A673 (cell line): ENCODE data around the gene TPGS2. TPM values are rescaled to one million over a fixed set of nuclear protein-coding genes. Genes with fewer than 3 reads are reported as not detected.

Source experiments
- BruUV-seq: library from RNA; stranded (reverse); fragments of 400-500 nt; replicated peaks from 2 replicates; lab custom pipeline; 2021; lab: Mats Ljungman, UMichigan
- CTCF ChIA-PET: fragments of 300-600 bp; sonication (Branson Sonifier 250); formaldehyde crosslinking; loops from one replicate; lab custom pipeline; 2022; ENCODE audit warnings: antibody characterized with exemption; lab: Charles Lee
- POLR2A ChIA-PET: fragments of 300-600 bp; sonication (Branson Sonifier 250); formaldehyde crosslinking; loops from one replicate; lab custom pipeline; 2022; ENCODE audit warnings: antibody characterized with exemption; ENCODE audit not compliant: low non-redundant PET; lab: Charles Lee
- DNase-seq: peaks from one replicate; pipeline ENCODE4 v3.0.0-alpha.2; 2015; ENCODE audit warnings: low spot score
- H3K27ac ChIP-seq: fragments of 200-600 bp; sonication (generic); 2 replicates; pipeline ENCODE4 v1.5.1; 2016; ENCODE audit warnings: mixed run types, low read depth, mild to moderate bottlenecking, mixed read lengths, antibody characterized with exemption, low read length; ENCODE audit not compliant: poor library complexity, severe bottlenecking
- H3K27me3 ChIP-seq: fragments of 200-600 bp; sonication (generic); replicated peaks from 2 replicates; pipeline ENCODE4 v1.6.1; 2017; ENCODE audit warnings: mixed run types, low read depth, mild to moderate bottlenecking, mixed read lengths, antibody characterized with exemption, low read length; ENCODE audit not compliant: insufficient read depth, poor library complexity
- H3K36me3 ChIP-seq: fragments of 200-600 bp; sonication (generic); 2 replicates; pipeline ENCODE4 v1.6.1; 2016; ENCODE audit warnings: mixed run types, mild to moderate bottlenecking, mixed read lengths, antibody characterized with exemption, low read length; ENCODE audit not compliant: insufficient read depth, poor library complexity, severe bottlenecking
- H3K4me1 ChIP-seq: fragments of 200-600 bp; sonication (generic); 2 replicates; pipeline ENCODE4 v1.6.1; 2017; ENCODE audit warnings: mixed run types, mild to moderate bottlenecking, mixed read lengths, antibody characterized with exemption, low read length; ENCODE audit not compliant: insufficient read depth, poor library complexity, severe bottlenecking
- H3K4me3 ChIP-seq: fragments of 200-600 bp; sonication (generic); 2 replicates; pipeline ENCODE4 v1.5.1; 2016; ENCODE audit warnings: low read depth, mixed run types, mild to moderate bottlenecking, mixed read lengths, low read length; ENCODE audit not compliant: poor library complexity, severe bottlenecking
- H3K9me3 ChIP-seq: fragments of 200-600 bp; sonication (generic); 2 replicates; pipeline ENCODE4 v1.6.1; 2016; ENCODE audit warnings: mixed run types, low read depth, mild to moderate bottlenecking, mixed read lengths, antibody characterized with exemption, low read length; ENCODE audit not compliant: poor library complexity, severe bottlenecking
- EZH2 ChIP-seq: fragments of 200-600 bp; sonication (generic); IDR thresholded peaks from 2 replicates; pipeline ENCODE4 v1.6.1; 2017; ENCODE audit warnings: borderline replicate concordance, low read depth, mild to moderate bottlenecking, mixed read lengths, antibody characterized with exemption, low read length; ENCODE audit not compliant: poor library complexity, severe bottlenecking
- intact Hi-C: fragments of 100-400 bp; cut with micrococcal nuclease; formaldehyde crosslinking; loops from one replicate; pipeline ENCODE4 v1.10.0; 2022; ENCODE audit not compliant: unreplicated experiment
- total RNA-seq: library from RNA; stranded (reverse); gene quantifications from 2 replicates; pipeline ENCODE4 v1.2.3, GENCODE V29; 2021
- TF ChIP-seq, protein P1 (sequence below): fragments of 300-800, 200-600 bp; sonication (generic); conservative IDR thresholded peaks from 2 replicates; pipeline ENCODE4 v1.5.1; 2017; ENCODE audit warnings: low read depth, mild to moderate bottlenecking, antibody characterized with exemption, low read length, moderate library complexity, mixed read lengths

Gene TPGS2
- total RNA-seq, 1 experiment from 2014 or later = 106 TPM

DNA sequence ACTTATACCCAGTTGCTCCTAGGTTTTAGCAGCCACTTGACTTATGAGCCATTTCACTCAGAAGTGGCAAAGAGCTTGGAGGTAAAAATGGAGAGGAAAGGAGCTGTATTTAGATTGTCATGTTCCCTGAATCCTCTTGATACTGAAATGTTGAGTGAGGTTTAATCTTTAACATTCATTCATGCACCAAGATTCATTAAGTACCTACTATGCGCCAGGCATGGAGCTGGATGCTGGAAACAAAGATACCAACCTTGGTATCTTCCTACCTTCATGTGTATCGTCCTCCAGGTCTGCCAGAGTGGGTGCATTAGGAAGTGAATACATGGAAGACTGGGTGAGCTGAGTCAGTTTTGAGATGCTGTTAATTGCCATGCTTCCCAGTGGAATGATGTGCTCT lies 23.7 kb downstream of the TPGS2 start:
- peaks cover 49% of the 10 kb centered on the region for H3K36me3 ChIP-seq
- no peaks in the 10 kb centered on the region for H3K27me3 ChIP-seq
- POLR2A ChIA-PET = no interaction called here
- H3K4me3 ChIP-seq = no peak overlapping the region
- intact Hi-C loops = no loop called here
- no TSS peak for BruUV-seq
- no peak overlapping the region for H3K27ac ChIP-seq
- CTCF ChIA-PET = no interaction called here
- H3K4me1 ChIP-seq = no peaks in the 10 kb centered on the region
- H3K9me3 ChIP-seq = no peaks in the 10 kb centered on the region
- TF ChIP-seq EZH2 = no peak
- TF ChIP-seq, protein P1, sequence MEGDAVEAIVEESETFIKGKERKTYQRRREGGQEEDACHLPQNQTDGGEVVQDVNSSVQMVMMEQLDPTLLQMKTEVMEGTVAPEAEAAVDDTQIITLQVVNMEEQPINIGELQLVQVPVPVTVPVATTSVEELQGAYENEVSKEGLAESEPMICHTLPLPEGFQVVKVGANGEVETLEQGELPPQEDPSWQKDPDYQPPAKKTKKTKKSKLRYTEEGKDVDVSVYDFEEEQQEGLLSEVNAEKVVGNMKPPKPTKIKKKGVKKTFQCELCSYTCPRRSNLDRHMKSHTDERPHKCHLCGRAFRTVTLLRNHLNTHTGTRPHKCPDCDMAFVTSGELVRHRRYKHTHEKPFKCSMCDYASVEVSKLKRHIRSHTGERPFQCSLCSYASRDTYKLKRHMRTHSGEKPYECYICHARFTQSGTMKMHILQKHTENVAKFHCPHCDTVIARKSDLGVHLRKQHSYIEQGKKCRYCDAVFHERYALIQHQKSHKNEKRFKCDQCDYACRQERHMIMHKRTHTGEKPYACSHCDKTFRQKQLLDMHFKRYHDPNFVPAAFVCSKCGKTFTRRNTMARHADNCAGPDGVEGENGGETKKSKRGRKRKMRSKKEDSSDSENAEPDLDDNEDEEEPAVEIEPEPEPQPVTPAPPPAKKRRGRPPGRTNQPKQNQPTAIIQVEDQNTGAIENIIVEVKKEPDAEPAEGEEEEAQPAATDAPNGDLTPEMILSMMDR = no peak
- no peak for DNase-seq

DNA sequence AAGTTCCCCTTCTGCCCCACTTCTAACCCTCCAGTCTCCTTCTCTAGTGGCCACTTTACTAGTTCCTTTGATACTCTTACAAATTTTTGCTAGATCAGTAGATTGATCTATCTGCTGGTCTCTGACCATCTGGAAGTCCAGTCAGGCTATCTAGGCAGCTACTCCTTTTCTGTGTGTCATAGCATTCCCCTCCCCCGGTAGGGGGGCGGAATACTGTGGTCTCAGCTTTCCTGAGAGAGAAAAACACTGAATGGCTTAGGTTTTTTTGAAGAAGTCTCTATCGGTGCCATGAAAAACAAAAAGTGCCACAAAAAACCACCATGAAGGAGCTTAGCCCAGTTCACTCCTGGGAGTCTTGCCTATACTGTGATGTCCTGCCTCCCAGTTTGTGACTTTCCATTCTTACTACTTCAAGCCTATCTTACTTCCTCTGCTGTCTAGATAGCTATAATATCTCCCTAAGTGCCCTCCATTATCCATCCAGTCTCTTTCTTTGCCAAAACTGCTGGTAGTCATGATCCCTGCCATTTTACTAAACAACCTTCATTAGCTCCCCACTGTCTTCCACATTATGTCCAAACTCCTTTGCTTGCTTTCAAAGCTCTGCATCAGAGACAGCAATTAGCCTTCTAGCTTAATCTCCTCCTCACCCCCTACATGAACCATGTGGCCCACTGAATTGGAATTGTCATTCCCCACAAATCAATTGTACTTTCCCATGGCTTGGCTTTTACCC lies 29.9 kb downstream of the TPGS2 start:
- Histone ChIP-seq H3K27me3 (no peaks in the 10 kb centered on the region), H3K9me3 (no peaks in the 10 kb centered on the region), H3K4me1 (no peaks in the 10 kb centered on the region), H3K27ac (no peak overlapping the region), H3K4me3 (no peak overlapping the region), H3K36me3 (peaks cover 51% of the 10 kb centered on the region)
- no TSS peak for BruUV-seq
- TF ChIP-seq, protein P1 = no peak
- no peak for DNase-seq
- CTCF ChIA-PET = no interaction called here
- intact Hi-C loops = no loop called here
- POLR2A ChIA-PET = no interaction called here

DNA sequence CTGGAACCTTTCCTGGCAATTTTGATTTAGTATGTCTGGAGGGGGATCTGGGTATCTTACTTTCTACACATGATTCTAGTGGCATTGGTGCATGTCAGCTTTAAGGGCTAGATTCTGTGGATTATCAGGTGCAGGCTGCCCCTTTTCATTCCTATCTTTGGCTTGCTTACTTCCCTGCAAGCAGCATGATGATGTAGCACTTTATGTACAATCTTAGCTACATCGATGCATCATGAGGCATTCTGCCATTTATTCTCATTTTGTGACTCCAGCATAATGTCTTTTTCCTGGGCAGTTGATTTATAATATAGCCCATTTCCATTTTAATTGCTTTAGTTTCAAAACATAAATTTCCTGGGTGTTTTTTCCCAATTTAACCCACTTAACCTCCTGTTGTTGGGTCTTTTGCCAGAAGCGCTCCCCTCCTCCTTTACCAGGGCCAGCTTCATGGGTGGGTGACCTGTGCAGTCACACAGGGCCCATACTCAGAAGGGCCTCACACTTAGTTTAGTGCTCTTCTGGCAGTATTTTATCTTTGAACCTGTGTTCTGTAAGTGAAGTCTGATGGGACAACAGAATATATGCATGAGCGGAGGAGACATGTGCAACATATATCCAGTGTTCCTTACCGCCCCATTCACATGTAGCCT lies 36.0 kb downstream of the TPGS2 start:
- H3K9me3 ChIP-seq = no peaks in the 10 kb centered on the region
- H3K4me3 ChIP-seq = no peak overlapping the region
- H3K27ac ChIP-seq = no peak overlapping the region
- no peaks in the 10 kb centered on the region for H3K27me3 ChIP-seq
- TF ChIP-seq, protein P1 = no peak
- TF ChIP-seq EZH2 = no peak
- H3K4me1 ChIP-seq = no peaks in the 10 kb centered on the region
- BruUV-seq = no TSS peak
- CTCF ChIA-PET = no interaction called here
- POLR2A ChIA-PET = interaction anchor here (0.7 kb wide), 1 partner anchor 1634 kb away, joined by 3 read pairs; no protein-coding TSS in a partner anchor
- DNase-seq = no peak
- intact Hi-C loops = no loop called here
- peaks cover 23% of the 10 kb centered on the region for H3K36me3 ChIP-seq
